COLO668 (cell line): ENCODE results near the gene ACVRL1.
A peak's percentile ranks its signal among the peaks of the same experiment; 100 is the strongest.

ENCODE experiments used
- DNase-seq: peaks from one replicate; lab custom pipeline; 2025; ENCODE audit not compliant: unreplicated experiment; lab: John Stamatoyannopoulos, UW

The ACVRL1 gene

GRCh38 chr12:51914034-51914923 lies 7.0 kb downstream of the ACVRL1 start:
- DNase-seq, result no peak

DNA sequence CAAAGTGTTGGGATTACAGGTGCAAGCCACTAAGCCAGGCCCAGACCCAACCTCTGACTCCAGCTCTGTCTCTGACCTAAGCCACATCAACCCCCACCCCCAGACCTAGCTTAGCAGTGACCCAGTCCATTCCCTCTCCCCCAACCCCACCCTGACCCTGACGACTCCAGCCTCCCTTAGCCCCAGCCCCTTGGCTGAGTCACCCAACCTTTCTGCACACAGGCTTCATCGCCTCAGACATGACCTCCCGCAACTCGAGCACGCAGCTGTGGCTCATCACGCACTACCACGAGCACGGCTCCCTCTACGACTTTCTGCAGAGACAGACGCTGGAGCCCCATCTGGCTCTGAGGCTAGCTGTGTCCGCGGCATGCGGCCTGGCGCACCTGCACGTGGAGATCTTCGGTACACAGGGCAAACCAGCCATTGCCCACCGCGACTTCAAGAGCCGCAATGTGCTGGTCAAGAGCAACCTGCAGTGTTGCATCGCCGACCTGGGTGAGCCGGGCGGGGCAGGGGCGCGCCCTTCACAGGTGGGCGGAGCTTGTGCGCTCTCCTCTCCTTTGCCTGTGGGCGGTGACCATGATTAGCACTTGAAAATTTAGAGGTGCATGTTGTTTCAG lies 7.8 kb downstream of the ACVRL1 start:
- DNase-seq, result no peak

GRCh38 chr12:51915951-51916350 lies 8.6 kb downstream of the ACVRL1 start:
- no peak for DNase-seq

GRCh38 chr12:51917041-51917590 lies 9.8 kb downstream of the ACVRL1 start:
- no peak for DNase-seq

DNA sequence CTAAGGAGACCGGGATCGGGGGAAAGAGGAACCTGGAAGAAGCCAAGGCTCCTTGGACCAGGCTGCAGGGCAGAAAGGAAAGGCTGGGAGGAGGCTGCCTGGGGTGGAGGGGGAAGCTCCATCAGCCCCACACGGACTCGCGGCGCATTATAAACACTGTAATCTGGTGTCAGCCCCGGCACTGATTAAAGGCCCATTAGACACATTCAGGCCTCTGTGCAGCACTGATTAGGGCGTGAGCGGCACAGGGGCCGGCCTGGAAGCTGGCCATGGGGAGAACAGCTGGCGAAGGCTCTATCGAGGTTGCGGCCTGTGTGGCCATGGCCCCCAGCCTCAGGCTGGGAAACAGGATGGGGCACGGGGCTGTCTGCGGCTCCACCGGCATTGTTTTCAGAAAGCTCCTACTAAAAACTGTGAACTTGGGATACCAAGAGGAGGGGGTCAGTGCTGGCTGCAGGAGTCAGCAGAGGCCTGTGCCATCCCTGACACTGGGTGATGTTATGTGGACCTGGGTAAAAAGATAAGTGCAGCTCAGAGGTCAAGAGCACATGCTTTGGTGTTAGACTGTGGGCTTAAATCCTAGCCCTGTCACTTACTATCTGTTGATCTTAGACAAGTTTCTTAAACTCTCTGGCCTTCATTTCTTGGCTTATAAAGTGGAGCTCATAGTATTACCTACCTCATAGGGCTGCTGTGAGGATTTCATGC lies 10.6 kb downstream of the ACVRL1 start:
- DNase-seq, result no peak

DNA sequence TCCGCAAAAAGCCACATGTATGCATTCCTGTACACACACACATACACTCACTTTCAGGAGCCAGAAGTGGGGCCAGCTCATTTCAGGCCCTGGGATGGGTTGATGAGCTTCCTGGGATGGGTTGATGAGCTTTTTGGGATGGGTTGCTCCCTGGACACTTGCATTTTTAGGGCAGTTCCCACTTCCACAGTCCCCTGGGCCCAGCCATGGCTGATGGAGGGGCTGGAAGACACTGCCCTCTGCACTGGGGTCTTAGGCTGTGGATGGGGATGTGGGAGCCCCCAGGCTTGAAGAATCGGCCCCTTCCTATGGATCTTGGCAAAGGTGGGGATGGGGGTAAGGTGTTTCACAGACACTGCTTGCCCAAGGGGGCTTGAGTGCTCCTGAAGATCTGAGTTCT lies 12.7 kb downstream of the ACVRL1 start:
- no peak for DNase-seq

GRCh38 chr12:51921017-51921725 lies 13.9 kb downstream of the ACVRL1 start:
- no peak for DNase-seq

GRCh38 chr12:51922146-51922545 lies 14.8 kb downstream of the ACVRL1 start:
- no peak for DNase-seq

DNA sequence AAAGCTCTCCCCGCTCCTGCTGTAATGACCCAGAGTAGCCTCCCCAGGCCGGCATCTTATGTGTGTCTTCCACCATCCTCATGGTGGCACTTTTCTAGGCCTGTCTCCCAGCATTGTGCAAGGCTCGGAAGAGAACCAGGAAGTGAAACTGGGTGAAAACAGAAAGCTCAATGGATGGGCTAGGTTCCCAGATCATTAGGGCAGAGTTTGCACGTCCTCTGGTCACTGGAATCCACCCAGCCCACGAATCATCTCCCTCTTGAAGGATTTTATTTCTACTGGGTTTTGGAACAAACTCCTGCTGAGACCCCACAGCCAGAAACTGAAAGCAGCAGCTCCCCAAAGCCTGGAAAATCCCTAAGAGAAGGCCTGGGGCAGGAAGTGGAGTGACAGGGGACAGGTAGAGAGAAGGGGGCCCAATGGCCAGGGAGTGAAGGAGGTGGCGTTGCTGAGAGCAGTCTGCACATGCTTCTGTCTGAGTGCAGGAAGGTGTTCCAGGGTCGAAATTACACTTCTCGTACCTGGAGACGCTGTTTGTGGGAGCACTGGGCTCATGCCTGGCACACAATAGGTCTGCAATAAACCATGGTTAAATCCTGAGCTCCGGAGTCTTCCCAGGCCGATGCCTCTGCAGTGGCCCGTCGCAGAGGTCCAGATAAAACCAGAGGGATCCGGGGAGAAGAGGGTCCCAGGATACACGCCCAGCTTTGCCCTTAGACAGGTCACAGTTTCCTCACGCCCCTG lies 15.6 kb downstream of the ACVRL1 start:
- no peak for DNase-seq

- DNase-seq, result peak; percentile 2
Measured at GRCh38 chr12:51923506-51924365, 16.4 kb downstream of the ACVRL1 start.

DNA sequence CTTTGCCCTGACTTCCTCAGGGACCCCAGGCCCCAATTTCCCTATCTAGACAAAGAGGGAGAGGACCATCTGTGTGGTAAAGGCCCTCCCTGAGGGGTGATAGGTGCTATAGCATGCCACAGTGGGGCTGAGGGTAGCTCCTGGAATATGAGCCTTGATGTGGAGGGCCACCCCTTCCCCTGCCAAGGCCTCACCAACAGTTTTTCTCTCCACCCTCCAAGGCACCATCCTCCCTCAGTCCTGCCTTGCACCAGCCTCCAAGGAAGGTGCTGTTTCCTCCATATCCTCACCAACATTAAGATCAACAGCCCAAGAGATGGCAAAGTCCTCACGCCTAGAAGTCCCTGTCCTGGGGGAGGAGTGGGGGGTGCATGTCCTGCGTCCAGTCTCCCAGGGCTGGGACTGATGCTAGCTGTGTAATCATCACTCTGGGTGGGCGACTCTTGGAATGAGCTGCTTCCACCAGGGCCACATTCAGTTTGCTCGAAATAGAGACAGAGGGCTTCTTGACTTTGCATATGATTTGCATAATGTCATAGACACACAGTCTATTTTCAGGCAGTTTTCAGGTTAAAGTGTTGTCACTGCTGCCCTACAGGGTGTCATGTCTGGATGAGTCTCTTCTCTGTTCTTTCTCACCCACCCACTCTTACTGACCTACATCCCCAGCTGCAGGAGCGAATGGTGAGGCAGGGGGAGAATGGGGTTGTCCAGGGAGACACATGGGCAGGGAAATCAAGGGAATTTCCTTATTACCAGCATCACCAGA lies 17.4 kb downstream of the ACVRL1 start:
- DNase-seq, result no peak

- DNase-seq, result no peak
Measured at GRCh38 chr12:51925346-51926063, 18.2 kb downstream of the ACVRL1 start.

GRCh38 chr12:51926064-51926632 lies 18.8 kb downstream of the ACVRL1 start:
- no peak for DNase-seq

DNA sequence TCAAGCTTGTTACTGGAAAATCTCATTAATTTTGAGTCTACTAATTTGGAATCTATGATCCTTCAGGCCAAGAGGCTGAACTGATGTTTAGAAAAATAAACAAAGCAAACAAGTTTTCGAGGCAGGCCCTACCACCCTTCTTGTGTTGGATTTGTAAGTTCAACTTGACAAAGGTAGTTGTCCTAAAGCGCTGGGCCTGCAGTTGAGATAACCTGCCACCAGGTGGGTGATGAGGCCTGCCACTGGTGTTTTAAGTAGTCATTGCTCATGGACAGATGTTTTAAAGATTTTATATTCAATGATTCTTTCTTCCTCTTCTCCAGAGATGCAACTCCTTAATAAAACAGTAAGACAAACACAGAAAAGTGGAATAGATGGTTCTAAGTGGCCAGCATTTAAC lies 19.4 kb downstream of the ACVRL1 start:
- no peak for DNase-seq

- no peak for DNase-seq
Measured at GRCh38 chr12:51932218-51933076, 25.1 kb downstream of the ACVRL1 start.

GRCh38 chr12:51934080-51934479 lies 26.8 kb downstream of the ACVRL1 start:
- DNase-seq, result no peak

GRCh38 chr12:51937926-51938325 lies 30.6 kb downstream of the ACVRL1 start:
- no peak for DNase-seq
